Measurements from ENCODE around the gene SAMD13.

DNA sequence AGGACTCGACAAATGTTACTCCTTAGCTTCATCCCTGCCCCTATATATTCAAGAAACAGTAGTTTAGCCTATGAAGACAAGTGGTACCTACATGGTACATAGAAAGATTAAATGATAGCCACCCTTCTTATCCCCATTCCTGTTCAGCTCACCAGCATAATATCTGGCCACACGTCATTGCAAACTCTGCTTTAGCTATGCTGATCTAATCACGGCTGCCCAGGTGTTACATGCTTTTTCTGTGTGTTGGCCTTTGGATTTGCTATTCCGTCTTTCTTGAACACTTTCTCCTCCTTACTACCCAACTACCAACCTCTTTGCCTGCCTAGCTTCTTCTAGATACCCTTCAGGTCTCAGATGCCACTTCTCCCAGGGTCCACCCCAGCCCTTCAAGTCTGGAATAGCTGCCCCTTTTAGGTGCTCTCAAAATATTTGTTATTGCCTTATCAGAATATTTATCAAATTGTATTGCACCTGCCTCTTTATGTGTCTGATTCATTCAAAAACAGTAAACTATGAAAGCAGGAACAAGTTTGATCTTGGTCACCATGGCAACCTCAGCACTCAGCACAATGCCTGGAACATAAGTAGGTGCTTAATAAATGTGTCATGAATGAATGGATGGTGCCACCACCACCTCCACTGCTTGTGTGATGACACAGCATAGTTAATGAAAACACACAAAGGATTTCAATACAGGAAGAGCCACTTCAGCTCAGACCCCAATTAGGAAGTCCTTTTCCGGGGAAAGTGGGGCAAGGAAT lies 85.4 kb downstream of the SAMD13 start:
- no peak for TF ChIP-seq CTCF (IDR thresholded peaks at IDR 0.05)
- TF ChIP-seq POLR2A (IDR thresholded peaks at IDR 0.05), result no peak
